Stomach (tissue), 9 donors: Measurements from ENCODE around the gene MAB21L1. TPM values are rescaled to one million over a fixed set of nuclear protein-coding genes. Genes with fewer than 3 reads are reported as not detected.

Experiments used
- DNase-seq, 2 donors: peaks; one replicate each; pipeline versions ENCODE4 v3.0.0 to v3.0.0-alpha.2; 2013 to 2019
- H3K27ac ChIP-seq, 5 donors: fragments of 200-600 bp in 4 of 5; sonication (generic) in 4 of 5; one replicate each; pipeline ENCODE4 v1.5.1; 2013 to 2019; ENCODE audit warnings: mild to moderate bottlenecking in 1 of 5, moderate library complexity in 1 of 5
- H3K27me3 ChIP-seq, 3 donors: fragments of 200-600 bp; sonication (generic); one replicate each; pipeline ENCODE4 v1.5.1; 2017 to 2019; ENCODE audit warnings: mixed run types in 1 of 3
- H3K36me3 ChIP-seq, 4 donors: fragments of 200-600 bp; sonication (generic); 1 replicate in 3 of 4; 2 replicates in 1 of 4; pipeline ENCODE4 v1.5.1; 2016 to 2019
- H3K4me1 ChIP-seq, 4 donors: fragments of 200-600 bp; sonication (generic); one replicate each; pipeline ENCODE4 v1.5.1; 2016 to 2019
- H3K4me3 ChIP-seq, 4 donors: fragments of 200-600 bp; sonication (generic) in 3 of 4; one replicate each; pipeline ENCODE4 v1.5.1; 2016 to 2019; ENCODE audit warnings: mild to moderate bottlenecking in 1 of 4
- H3K9me3 ChIP-seq, 4 donors: fragments of 200-600 bp; sonication (generic); one replicate each; pipeline ENCODE4 v1.5.1; 2016 to 2019
- EP300 ChIP-seq: sonication (generic); formaldehyde crosslinking; IDR thresholded peaks from one replicate; pipeline ENCODE4 v1.6.1; 2017; ENCODE audit warnings: antibody characterized with exemption
- POLR2A ChIP-seq, 4 donors: fragments of 450-650 bp; IDR thresholded peaks; one replicate each; pipeline ENCODE4 v1.6.1; 2016; ENCODE audit warnings: antibody characterized with exemption in 4 of 4, control low read depth in 2 of 4, mild to moderate bottlenecking in 1 of 4, moderate library complexity in 1 of 4
- POLR2AphosphoS5 ChIP-seq, 3 donors: sonication (generic); formaldehyde crosslinking; IDR thresholded peaks; one replicate each; pipeline ENCODE4 v1.6.1; 2016; ENCODE audit warnings: antibody characterized with exemption in 3 of 3
- WGBS, 5 donors: extraction: QIAGEN DNeasy Blood & Tissue Kit in 3 of 5; methylation state at CpG; one replicate each; pipeline versions ENCODE4 v1.1.5 to v1.1.7; 2013 to 2018; 5-methylcytosine and 5-hydroxymethylcytosine counted together
- intact Hi-C: fragments of 100-400 bp; cut with DNase I; formaldehyde crosslinking; loops from one replicate; pipeline ENCODE4 v1.15.1; 2023; ENCODE audit warnings: low total_unique reads
- polyA plus RNA-seq, 3 donors: library from polyadenylated mRNA; stranded (reverse); fragments of 200-250 nt; gene quantifications; one replicate each; pipeline ENCODE4 v1.2.3, GENCODE V29; 2013
- total RNA-seq, 5 donors: library from RNA; depleted of rRNA; stranded (reverse); fragments of >200 nt; gene quantifications; one replicate each; pipeline versions ENCODE4 v1.1.0 to v1.2.3, GENCODE V29; 2014 to 2016
- TF ChIP-seq, protein P1 (sequence below), 7 experiments: fragments of 450-650 bp in 4 of 7; fragments of 200-600 bp in 3 of 7; sonication (generic) in 3 of 7; IDR thresholded peaks; one replicate each; pipeline ENCODE4 v1.5.1; 2016 to 2019; ENCODE audit warnings: antibody characterized with exemption in 7 of 7, control low read depth in 2 of 7, mild to moderate bottlenecking in 1 of 7
- donor health status: healthy with polysubstance abuse.
- donor health status: Bipolar disorder and iron deficiency.
- donor health status: healthy.

Gene MAB21L1
- total and polyA plus RNA-seq, 8 donors = 0.30 to 2.0 (median 1.0) TPM; not detected in 3

DNA sequence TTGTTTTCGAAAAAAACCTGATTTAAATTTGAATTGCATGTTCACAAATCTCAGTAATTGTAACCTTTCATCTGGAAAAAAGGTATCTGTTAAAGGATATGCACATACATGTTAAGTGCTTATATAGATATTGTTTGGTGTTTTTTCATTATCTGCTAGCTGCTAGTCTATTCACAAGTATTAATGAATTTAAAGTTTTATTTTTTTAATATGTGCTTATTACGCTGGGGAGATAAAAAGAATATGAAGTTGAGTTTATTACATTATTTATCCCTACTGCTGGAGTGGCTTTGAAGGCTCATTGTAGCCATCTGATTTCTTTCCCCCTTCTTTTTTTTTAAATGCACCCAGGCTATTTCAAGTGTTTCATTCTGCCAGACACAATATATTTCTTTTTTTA is 3.9 kb upstream of the MAB21L1 start:
- DNase-seq = no peak
- no peaks in the 10 kb centered on the region for H3K36me3 ChIP-seq
- TF ChIP-seq POLR2AphosphoS5 (IDR thresholded peaks at IDR 0.05) = no peak
- TF ChIP-seq, protein P1, sequence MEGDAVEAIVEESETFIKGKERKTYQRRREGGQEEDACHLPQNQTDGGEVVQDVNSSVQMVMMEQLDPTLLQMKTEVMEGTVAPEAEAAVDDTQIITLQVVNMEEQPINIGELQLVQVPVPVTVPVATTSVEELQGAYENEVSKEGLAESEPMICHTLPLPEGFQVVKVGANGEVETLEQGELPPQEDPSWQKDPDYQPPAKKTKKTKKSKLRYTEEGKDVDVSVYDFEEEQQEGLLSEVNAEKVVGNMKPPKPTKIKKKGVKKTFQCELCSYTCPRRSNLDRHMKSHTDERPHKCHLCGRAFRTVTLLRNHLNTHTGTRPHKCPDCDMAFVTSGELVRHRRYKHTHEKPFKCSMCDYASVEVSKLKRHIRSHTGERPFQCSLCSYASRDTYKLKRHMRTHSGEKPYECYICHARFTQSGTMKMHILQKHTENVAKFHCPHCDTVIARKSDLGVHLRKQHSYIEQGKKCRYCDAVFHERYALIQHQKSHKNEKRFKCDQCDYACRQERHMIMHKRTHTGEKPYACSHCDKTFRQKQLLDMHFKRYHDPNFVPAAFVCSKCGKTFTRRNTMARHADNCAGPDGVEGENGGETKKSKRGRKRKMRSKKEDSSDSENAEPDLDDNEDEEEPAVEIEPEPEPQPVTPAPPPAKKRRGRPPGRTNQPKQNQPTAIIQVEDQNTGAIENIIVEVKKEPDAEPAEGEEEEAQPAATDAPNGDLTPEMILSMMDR (IDR thresholded peaks at IDR 0.05) = no peak
- no peak for TF ChIP-seq POLR2A (IDR thresholded peaks at IDR 0.05)
- TF ChIP-seq EP300 = no peak
- H3K27me3 ChIP-seq = peaks cover 0 to 38% (median 24%) of the 10 kb centered on the region in 3 donors
- no peak overlapping the region for H3K27ac ChIP-seq
- peaks cover 0 to 7% (median 4%) of the 10 kb centered on the region in 4 donors for H3K4me1 ChIP-seq
- 89 to 92% (median 92%) methylated on average over 2 of the region's 2 CpGs for WGBS, 5 donors
- peaks cover 0 to 6% (median 0%) of the 10 kb centered on the region in 4 donors for H3K9me3 ChIP-seq
- intact Hi-C loops = no loop called here
- no peak overlapping the region for H3K4me3 ChIP-seq

DNA sequence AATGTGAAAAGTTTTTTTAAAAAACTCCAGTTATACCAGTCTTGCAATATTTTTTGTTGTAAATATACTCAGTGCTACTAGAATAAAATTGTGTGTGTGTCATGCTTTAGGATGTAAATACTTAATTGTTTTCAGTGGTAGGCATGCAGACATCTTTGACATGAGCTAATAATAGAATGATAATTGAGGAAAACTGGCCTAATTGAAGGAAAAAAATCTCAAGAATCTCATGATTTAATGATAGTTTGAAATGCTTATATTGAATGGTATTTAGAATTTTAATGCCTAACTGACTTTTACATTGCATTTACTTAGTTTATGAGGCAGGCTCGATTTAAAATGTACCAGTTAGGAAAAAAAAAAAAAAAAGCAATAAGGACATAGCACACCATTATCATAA is 3.2 kb upstream of the MAB21L1 start:
- intact Hi-C loops = no loop called here
- 76 to 89% (median 85%) methylated on average over 1 of the region's 1 CpG for WGBS, 5 donors
- Histone ChIP-seq H3K36me3 (no peaks in the 10 kb centered on the region), H3K4me1 (peaks cover 0 to 13% (median 10%) of the 10 kb centered on the region in 4 donors), H3K27ac (no peak overlapping the region), H3K4me3 (no peak overlapping the region), H3K9me3 (peaks cover 0 to 6% (median 0%) of the 10 kb centered on the region in 4 donors), H3K27me3 (peaks cover 0 to 45% (median 30%) of the 10 kb centered on the region in 3 donors)
- TF ChIP-seq, protein P1 (IDR thresholded peaks at IDR 0.05) = no peak
- TF ChIP-seq POLR2A (IDR thresholded peaks at IDR 0.05) (no peak), POLR2AphosphoS5 (IDR thresholded peaks at IDR 0.05) (no peak), EP300 (no peak)
- no peak for DNase-seq

DNA sequence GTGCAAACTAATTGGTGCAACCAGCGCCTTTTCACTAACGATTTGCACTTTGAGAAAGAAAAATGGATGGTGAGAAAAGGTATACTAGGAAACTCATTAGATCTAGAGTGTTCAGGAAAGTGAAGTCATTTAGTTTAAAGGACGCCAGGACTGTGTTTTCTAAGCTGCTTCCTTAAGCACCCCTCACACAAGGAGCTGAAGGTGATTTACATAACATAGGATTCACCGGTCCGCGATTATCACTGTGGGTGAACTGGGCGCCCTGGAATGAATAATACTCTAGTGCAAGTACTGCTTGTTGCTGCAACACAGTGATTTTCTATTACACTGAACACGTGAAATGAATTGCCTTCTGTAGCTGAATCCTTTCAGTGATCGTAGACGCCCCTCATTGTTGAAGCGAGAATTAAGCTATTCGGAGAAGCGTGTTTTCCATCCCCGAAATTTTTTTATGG is 2.6 kb upstream of the MAB21L1 start:
- WGBS, 5 donors = 67 to 79% (median 77%) methylated on average over 14 of the region's 14 CpGs
- peaks cover 0 to 49% (median 33%) of the 10 kb centered on the region in 3 donors for H3K27me3 ChIP-seq
- intact Hi-C loops = no loop called here
- TF ChIP-seq, protein P1 (IDR thresholded peaks at IDR 0.05) = no peak
- TF ChIP-seq POLR2A (IDR thresholded peaks at IDR 0.05) (no peak), EP300 (no peak), POLR2AphosphoS5 (IDR thresholded peaks at IDR 0.05) (no peak)
- H3K4me3 ChIP-seq = no peak overlapping the region
- H3K36me3 ChIP-seq = no peaks in the 10 kb centered on the region
- H3K27ac ChIP-seq = no peak overlapping the region
- peaks cover 0 to 6% (median 0%) of the 10 kb centered on the region in 4 donors for H3K9me3 ChIP-seq
- peaks cover 0 to 14% (median 11%) of the 10 kb centered on the region in 4 donors for H3K4me1 ChIP-seq
- DNase-seq = peak in 1 of 2 donors; percentile 19

DNA sequence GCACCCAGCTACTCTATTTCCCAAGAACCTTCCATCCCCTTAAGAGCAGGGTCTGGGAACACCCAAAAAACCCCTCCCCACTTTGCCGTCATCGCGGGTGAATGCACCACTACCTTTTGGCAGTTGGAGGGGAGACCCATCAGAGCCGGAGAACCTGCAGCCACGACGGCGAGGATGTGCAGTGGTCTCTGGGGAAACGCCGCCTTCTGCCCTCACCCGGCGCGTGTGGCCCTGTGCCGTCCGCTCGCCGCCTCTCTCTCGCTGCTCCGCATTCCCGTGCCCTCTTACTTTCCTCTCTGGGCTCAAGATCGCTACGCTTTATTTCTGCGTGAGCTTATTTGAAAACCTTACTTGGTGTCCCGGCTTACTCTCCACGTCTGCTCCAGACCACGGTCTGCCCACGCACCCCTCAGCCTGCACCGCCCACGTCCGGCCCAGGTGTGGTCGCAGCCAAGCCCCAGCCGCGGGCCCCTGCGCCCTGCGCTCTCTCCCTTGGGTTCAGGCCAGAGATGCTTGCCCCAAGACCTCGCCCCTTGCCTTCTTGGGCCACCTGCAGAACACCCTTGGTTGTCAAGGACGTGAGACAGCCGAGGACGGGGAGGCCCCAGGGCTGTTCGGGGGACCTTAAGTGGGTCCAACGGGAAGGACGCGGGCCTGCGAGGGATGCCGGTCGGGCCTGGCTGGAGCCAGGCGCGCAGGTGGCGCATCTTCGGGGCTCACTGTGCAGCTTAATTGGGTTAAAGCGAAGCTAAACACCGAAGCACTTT is 2.0 kb upstream of the MAB21L1 start:
- intact Hi-C loops = no loop called here
- H3K4me3 ChIP-seq = no peak overlapping the region
- DNase-seq = peak in 1 of 2 donors; percentile 42
- no peaks in the 10 kb centered on the region for H3K36me3 ChIP-seq
- no peak for TF ChIP-seq POLR2AphosphoS5 (IDR thresholded peaks at IDR 0.05)
- TF ChIP-seq EP300 = no peak
- TF ChIP-seq, protein P1 (IDR thresholded peaks at IDR 0.05) = no peak
- TF ChIP-seq POLR2A (IDR thresholded peaks at IDR 0.05) = no peak
- H3K9me3 ChIP-seq = peaks cover 0 to 6% (median 0%) of the 10 kb centered on the region in 4 donors
- H3K27me3 ChIP-seq = peaks cover 0 to 54% (median 33%) of the 10 kb centered on the region in 3 donors
- H3K4me1 ChIP-seq = peaks cover 0 to 14% (median 11%) of the 10 kb centered on the region in 4 donors
- H3K27ac ChIP-seq = no peak overlapping the region
- WGBS, 5 donors = 32 to 46% (median 36%) methylated on average over 47 to 51 of the region's 51 CpGs
